ENCODE data around the gene CLCN7. TPM values are rescaled to one million over a fixed set of nuclear protein-coding genes. Genes with fewer than 3 reads are reported as not detected.

The CLCN7 gene
- total RNA-seq, 2 experiments from 2014 or later, result 31.1 to 62.4 TPM

GRCh38 chr16:1425616-1426370, 49.0 kb downstream of the CLCN7 start:
- no peak overlapping the region for H3K4me3 ChIP-seq (ENCODE audit: low read depth, low read length, poor library complexity, severe bottlenecking)
- BruUV-seq (replicated peaks), result no TSS peak
- H4K20me1 ChIP-seq (ENCODE audit: insufficient read depth, low read length), result no peaks in the 10 kb centered on the region
- no peaks in the 10 kb centered on the region for H3K9me2 ChIP-seq (ENCODE audit: insufficient read depth, low read length)
- no peak overlapping the region for H3K27ac ChIP-seq (ENCODE audit: low read depth, low read length, poor library complexity, severe bottlenecking)
- DNase-seq (ENCODE audit: low spot score), result no peak
- ChIA-PET POLR2A (no interaction called here), CTCF (ENCODE audit: unreplicated experiment) (no interaction called here)
- peaks cover 4% of the 10 kb centered on the region for H3K4me1 ChIP-seq (ENCODE audit: insufficient read depth, low read length, poor library complexity, severe bottlenecking)
- H2AFZ ChIP-seq (ENCODE audit: low read length), result no peak overlapping the region
- intact Hi-C loops (cut with micrococcal nuclease; ENCODE audit: unreplicated experiment), result loop anchor here (10.0 kb wide), 1 partner anchor 189 kb away; the partner anchor contains the start of genes CRAMP1 and IFT140
- no peak overlapping the region for H3K4me2 ChIP-seq (ENCODE audit: low read length)
- no peaks in the 10 kb centered on the region for H3K79me2 ChIP-seq (ENCODE audit: insufficient read depth, low read depth, low read length)
- TF ChIP-seq EZH2phosphoT487 (IDR thresholded peaks at IDR 0.05; ENCODE audit: borderline replicate concordance, low read depth, low read length), result no peak
- no peak for TF ChIP-seq CTCF (conservative IDR thresholded peaks at IDR 0.05; ENCODE audit: low read length)
- peaks cover 5% of the 10 kb centered on the region; the same call in 1 of the 2 replicates for H3K9me3 ChIP-seq (ENCODE audit: low read length)
- no peaks in the 10 kb centered on the region for H3K36me3 ChIP-seq (ENCODE audit: insufficient read depth, low read length)

- DNase-seq (ENCODE audit: low spot score), result no peak
- TF ChIP-seq CTCF (conservative IDR thresholded peaks at IDR 0.05; ENCODE audit: low read length) (no peak), EZH2phosphoT487 (IDR thresholded peaks at IDR 0.05; ENCODE audit: borderline replicate concordance, low read depth, low read length) (no peak)
- Histone ChIP-seq H3K4me1 (ENCODE audit: insufficient read depth, low read length, poor library complexity, severe bottlenecking) (peaks cover 12% of the 10 kb centered on the region), H3K79me2 (ENCODE audit: insufficient read depth, low read depth, low read length) (peaks cover 15% of the 10 kb centered on the region), H3K4me2 (ENCODE audit: low read length) (no peak overlapping the region), H4K20me1 (ENCODE audit: insufficient read depth, low read length) (peaks cover 8% of the 10 kb centered on the region), H3K4me3 (ENCODE audit: low read depth, low read length, poor library complexity, severe bottlenecking) (no peak overlapping the region), H3K9me2 (ENCODE audit: insufficient read depth, low read length) (no peaks in the 10 kb centered on the region), H2AFZ (ENCODE audit: low read length) (no peak overlapping the region), H3K36me3 (ENCODE audit: insufficient read depth, low read length) (peaks cover 2% of the 10 kb centered on the region; the same call in 1 of the 2 replicates), H3K27ac (ENCODE audit: low read depth, low read length, poor library complexity, severe bottlenecking) (no peak overlapping the region), H3K9me3 (ENCODE audit: low read length) (peaks cover 5% of the 10 kb centered on the region; the same call in 1 of the 2 replicates)
- intact Hi-C loops (cut with micrococcal nuclease; ENCODE audit: unreplicated experiment), result loop anchor here (10.0 kb wide), 1 partner anchor 191 kb away; the partner anchor contains the start of genes CRAMP1 and IFT140
- BruUV-seq (replicated peaks), result no TSS peak
- ChIA-PET CTCF (ENCODE audit: unreplicated experiment) (interaction anchor here (0.6 kb wide), 1 partner anchor 81 kb away, joined by 5 read pairs; no protein-coding TSS in a partner anchor), POLR2A (interaction anchor here (0.7 kb wide), 1 partner anchor 60 kb away, joined by 3 read pairs; no protein-coding TSS in a partner anchor)
These were observed 50.8 kb downstream of the CLCN7 start for GRCh38 chr16:1424028-1424427.

GRCh38 chr16:1422076-1422475, 52.8 kb downstream of the CLCN7 start:
- H2AFZ ChIP-seq (ENCODE audit: low read length), result no peak overlapping the region
- intact Hi-C loops (cut with micrococcal nuclease; ENCODE audit: unreplicated experiment), result loop anchor here (10.0 kb wide), 1 partner anchor 193 kb away; the partner anchor contains the start of genes CRAMP1 and IFT140
- CTCF ChIA-PET (ENCODE audit: unreplicated experiment), result no interaction called here
- peaks cover 17% of the 10 kb centered on the region; the same call in 1 of the 2 replicates for H3K36me3 ChIP-seq (ENCODE audit: insufficient read depth, low read length)
- H3K4me1 ChIP-seq (ENCODE audit: insufficient read depth, low read length, poor library complexity, severe bottlenecking), result peaks cover 22% of the 10 kb centered on the region
- H3K4me3 ChIP-seq (ENCODE audit: low read depth, low read length, poor library complexity, severe bottlenecking), result no peak overlapping the region
- TF ChIP-seq EZH2phosphoT487 (IDR thresholded peaks at IDR 0.05; ENCODE audit: borderline replicate concordance, low read depth, low read length), result no peak
- no peak for TF ChIP-seq CTCF (conservative IDR thresholded peaks at IDR 0.05; ENCODE audit: low read length)
- no peak for DNase-seq (ENCODE audit: low spot score)
- H3K9me2 ChIP-seq (ENCODE audit: insufficient read depth, low read length), result no peaks in the 10 kb centered on the region
- H3K9me3 ChIP-seq (ENCODE audit: low read length), result peaks cover 5% of the 10 kb centered on the region; the same call in 1 of the 2 replicates
- peaks cover 32% of the 10 kb centered on the region for H3K79me2 ChIP-seq (ENCODE audit: insufficient read depth, low read depth, low read length)
- H3K27ac ChIP-seq (ENCODE audit: low read depth, low read length, poor library complexity, severe bottlenecking), result no peak overlapping the region
- no TSS peak for BruUV-seq (replicated peaks)
- H4K20me1 ChIP-seq (ENCODE audit: insufficient read depth, low read length), result peaks cover 8% of the 10 kb centered on the region
- POLR2A ChIA-PET, result interaction anchor here (0.7 kb wide), 1 partner anchor 123 kb away, joined by 3 read pairs; no protein-coding TSS in a partner anchor
- H3K4me2 ChIP-seq (ENCODE audit: low read length), result no peak overlapping the region
